Ecto neural progenitor cell (in vitro differentiated cells): ENCODE data around the gene SERAC1.
A peak's percentile ranks its signal among the peaks of the same experiment; 100 is the strongest.
"Not testable (repeated sequence)": the region's sequence is repeated elsewhere in the genome, so short reads cannot be mapped to it uniquely, and the experiment has no call there.

Source experiments
- DNase-seq: peaks from one replicate; pipeline ENCODE4 v3.0.0-alpha.2; 2018; ENCODE audit warnings: low spot score

The SERAC1 gene

DNA sequence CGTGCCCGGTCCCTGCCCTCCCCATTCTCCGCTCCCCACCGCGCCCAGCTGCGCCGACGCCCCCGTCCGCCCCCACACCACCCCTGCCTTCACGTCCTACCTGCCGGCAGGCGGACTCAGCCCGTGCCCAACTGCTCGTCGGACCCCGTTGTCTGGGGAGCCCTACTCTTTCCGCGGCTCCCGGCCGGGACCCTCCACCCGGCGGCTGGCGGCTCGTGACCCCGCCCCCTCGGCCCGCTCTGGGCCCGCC, at the start of gene SERAC1:
TSS of gene SERAC1 (minus strand) at position 223 of the 250 bp plus-strand sequence. CDS start 9,899 bp downstream, outside the sequence.
- no peak for DNase-seq

DNA sequence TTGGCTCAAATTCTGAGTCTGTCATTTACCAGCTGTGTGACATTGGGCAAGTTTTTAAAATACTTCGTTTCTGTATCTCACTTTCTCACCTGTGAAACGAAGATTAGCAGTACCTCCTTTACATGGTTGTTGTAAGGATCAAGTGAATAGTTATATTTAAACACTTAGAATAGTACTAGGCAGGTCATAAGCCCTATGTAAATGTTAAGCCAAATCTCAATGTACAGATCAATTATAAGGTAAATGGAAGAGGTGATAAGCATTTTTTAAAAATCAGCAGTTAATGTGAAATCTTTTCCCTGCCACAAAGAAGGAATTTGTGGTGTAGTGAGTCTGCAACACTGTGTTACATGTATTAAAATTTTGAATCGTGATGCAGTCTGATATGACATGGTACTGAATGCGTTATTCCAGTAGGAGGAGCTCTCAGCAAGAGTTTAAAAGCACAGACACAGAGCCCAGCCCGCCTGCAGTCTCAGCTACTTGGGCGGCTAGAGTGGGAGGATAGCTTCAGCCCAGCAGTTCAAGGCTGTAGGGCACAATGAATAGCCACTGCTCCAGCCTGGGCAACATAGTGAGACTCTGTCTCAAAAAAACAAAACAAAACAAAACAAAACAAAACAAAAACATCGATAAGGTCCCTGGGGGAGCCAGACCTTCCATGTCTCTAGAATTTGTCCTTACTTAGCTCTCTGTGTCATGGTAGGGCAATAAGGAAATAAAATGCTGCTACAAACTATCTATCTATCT, 46.0 kb upstream of the SERAC1 start:
- DNase-seq = peak; percentile 67

DNA sequence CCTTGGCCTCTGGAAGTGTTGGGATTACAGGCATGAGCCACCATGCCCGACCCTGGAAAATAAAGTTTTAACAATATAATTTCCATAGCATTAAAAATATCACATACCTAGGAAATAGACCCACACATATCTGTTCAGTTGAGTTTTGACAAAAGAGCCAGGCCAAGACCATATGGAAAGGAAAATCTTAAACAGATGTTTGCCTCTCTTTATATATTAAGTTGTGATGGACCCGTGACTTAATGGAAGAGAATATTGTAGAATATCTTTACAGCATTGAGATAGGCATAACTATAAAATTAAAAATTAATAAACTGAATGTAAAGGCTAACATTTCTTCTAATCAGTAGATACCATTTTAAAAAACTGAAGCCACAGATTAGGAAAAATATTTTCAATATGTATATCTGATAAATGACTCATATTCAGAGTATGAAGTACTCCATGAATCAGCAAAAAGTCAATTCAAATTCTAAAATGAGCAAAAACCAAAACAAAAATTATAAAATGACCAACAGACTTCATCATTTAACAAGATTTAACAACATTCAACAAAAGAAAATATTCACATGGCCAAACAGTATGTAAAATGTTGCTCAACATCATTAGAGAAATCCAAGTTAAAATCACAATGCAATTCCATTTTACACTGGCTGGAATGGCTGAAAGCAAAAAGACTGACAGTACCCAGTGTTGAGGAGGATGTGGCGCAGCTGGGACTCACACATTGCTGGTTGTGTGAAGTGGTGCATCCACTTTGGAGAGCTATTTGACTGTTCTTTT, 43.4 kb upstream of the SERAC1 start:
- no peak for DNase-seq

DNA sequence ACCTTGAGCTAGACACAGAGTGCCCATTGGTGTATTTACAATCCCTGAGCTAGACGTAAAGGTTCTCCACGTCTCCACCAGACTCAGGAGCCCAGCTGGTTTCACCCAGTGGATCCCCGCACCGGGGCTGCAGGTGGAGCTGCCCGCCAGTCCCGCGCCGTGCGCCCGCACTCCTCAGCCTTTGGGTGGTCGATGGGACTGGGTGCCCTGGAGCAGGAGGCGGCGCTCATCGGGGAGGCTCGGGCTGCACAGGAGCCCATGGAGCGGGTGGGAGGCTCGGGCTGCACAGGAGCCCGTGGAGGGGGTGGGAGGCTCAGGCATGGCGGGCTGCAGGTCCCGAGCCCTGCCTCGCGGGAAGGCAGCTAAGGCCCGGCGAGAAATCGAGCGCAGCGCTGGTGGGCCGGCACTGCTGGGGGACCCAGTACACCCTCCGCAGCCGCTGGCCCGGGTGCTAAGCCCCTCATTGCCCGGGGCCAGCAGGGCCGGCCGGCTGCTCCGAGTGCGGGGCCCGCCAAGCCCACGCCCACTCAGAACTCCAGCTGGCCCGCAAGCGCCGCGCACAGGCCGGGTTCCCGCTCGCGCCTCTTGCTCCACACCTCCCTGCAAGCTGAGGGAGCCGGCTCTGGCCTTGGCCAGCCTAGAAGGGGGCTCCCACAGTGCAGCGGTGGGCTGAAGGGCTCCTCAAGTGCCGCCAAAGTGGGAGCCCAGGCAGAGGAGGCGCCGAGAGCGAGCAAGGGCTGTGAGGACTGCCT, 41.7 kb upstream of the SERAC1 start:
- not testable (repeated sequence) for DNase-seq

DNA sequence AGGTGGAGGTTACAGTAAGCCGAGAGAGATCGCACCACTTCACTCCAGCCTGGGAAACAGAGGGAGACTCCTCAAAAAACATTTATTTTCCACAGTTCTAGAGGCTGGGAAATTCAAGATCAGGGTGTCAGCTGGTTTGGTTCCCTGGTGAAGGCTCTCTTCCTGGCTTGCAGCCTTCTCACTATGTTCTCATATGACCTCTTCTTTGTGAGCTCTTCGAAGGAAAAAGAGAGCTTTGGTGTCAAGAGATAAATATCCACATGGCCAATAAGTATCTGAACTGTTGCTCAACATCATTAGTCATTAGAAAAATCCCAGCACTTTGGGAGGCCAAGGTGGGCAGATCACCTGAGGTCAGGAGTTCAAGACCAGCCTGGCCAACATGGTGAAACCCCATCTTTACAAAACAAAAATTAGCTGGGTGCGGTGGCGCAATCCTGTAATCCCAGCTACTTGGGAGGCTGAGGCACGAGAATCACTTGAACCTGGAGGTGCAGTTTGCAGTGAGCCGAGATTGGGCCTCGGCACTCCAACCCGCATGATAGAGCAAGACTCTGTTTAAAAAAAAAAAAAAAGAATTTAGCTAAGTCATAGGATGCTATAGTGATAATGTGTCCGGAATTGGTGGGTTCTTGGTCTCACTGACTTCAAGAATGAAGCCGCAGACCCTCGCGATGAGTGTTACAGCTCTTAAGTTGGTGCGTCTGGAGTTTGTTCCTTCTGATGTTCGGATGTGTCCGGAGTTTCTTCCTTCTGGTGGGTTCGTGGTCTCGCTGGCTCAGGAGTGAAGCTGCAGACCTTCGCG, 40.4 kb upstream of the SERAC1 start:
- not testable (repeated sequence) for DNase-seq

DNA sequence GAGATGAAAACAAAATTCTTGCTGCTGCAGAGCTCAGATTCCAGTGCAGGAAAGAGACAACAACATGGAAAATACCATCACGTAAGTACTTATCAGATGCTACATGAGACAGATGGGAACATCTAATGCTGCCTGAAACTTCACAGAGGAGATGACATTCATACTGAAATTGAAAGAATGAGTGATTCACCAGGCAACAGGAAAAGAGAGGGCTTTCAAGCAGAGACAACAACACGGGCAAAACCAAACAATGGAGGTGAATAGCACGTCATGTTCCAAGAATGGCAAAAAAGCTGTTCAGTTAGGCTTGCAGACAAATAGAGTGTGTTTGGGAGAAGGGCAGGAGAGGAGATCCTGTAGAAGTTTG, 39.3 kb upstream of the SERAC1 start:
- no peak for DNase-seq

DNA sequence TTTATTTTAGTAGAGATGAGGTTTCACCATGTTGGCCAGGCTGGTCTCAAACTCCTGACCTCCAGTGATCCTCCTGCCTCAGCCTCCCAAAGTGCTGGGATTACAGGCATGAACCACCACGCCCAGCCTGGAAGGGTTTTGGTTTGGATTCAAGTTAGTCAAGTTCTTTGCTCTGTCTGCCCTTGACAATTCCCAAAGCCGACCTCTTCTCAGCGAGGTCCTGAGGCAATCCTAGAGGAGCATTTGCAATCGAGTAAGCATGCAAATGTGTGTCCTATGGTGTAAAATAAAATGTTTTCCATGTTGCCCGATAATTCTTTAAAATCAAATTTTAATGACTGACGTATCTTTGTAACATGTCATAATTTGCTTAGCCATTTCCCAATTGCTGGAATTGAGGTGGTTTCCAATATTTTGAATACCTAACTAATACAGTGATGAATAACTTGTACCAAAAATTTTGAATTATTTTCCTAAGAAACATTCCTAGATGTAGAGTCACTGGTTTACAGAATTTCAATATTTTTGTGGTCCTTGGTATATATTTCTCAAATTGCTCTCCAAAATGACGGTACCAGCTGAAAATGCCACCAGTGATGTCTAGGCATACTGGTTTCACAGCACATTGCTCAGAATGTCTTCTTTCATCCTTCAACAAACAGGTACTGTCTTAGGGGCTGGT, 38.8 kb upstream of the SERAC1 start:
- DNase-seq = no peak

DNA sequence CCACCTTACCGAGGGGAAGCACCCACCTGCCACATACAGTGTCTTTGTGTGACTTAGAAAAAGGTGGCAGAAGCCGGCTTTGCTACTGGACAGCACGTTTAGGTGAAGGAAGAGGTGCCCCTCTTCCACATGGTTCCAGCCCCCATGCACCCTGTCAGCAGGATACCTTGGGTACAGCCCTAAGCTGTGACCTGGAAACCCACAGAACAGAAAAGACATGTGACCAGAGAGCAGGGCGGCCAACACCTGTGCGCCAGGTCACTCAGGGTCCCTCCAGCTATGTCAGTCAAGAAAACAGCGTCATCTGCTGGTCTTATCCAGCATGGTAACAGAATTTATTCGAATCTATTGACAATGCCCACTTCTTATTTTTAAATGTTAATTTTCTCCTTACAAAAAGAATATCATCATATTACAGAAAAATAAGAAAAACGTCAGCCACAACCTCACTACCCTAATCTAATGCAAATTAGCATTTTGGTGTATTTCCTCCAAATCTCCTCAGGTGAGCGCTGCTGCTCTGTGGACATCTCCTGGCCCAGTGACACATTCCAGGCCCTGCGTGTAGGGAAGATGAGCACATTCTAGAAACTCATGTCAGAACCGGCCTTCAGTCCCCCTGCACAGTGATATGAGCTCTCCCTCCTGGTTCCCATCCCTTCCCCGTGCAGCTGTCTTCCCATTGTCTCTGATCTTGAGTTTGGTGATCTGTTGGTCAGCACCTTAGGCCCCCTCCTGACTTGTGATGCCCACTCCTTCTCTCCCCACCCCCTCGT, 37.3 kb upstream of the SERAC1 start:
- DNase-seq = no peak

DNA sequence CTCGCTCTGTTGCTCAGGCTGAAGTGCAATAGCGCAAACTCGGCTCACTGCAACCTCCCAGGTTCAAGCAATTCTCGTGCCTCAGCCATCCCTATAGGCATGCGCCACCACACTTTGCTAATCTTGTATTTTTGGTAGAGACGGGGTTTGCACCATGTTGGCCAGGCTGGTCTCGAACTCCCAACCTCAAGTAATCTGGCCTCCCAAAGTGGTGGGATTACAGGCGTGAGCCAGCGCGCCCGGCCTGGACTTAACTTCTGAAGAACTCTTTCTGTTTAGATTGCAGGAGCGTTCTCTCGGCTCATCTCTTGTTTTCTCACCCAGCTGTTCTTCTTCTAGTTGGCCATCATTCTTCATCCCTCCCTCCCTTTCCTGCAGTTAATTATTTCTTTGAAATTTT, 30.4 kb upstream of the SERAC1 start:
- DNase-seq = no peak

DNA sequence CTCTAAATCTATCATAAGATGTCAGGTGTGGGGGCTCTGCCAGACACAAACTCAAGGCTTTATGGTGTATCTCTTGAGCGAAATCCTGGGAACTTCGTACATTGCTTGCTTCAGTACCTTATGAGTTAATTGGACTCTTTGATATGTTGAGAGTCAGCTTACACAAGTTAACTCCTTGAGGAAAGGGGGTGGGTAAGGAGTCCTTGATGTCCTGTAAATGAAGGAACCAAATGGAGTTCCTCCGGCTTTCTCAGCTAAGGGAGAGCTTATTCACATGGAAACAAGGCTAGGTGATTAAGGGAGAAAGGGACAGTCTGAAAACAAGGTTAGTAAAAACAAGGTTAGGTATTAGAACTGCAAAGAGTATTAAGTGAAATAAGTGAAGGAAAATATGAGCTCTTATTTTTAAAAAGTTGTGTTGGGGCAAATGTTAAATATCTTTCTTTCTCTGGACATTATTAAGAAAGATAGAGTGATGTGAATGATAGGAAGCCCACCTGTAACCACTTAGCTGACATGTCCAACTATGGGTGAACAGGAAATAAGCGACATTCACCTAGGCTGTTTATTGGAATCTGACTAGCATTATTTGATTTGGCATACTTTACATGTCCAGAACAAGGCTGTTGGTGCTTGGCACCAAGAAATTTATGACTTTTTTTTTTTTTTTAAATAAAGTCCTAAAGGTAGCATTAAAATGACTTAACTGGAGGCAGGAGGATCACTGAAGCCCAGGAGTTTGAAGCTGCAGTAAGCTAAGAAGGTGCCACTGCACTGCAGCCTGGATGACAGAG, 26.6 kb upstream of the SERAC1 start:
- no peak for DNase-seq

DNA sequence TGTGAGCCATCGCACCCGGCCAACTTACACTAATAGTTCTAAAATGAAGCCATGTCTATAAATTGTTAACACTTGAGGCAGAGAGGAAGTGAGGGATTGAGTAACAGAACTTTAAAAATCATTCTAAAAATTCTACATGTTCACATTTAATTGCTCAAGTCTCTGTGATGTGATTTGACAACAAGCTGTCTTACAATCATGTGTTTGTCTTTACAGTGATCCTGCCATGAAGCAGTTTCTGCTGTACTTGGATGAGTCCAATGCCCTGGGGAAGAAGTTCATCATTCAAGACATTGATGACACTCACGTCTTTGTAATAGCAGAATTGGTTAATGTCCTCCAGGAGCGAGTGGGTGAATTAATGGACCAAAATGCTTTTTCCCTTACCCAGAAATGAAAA, 23.7 kb upstream of the SERAC1 start:
- no peak for DNase-seq

DNA sequence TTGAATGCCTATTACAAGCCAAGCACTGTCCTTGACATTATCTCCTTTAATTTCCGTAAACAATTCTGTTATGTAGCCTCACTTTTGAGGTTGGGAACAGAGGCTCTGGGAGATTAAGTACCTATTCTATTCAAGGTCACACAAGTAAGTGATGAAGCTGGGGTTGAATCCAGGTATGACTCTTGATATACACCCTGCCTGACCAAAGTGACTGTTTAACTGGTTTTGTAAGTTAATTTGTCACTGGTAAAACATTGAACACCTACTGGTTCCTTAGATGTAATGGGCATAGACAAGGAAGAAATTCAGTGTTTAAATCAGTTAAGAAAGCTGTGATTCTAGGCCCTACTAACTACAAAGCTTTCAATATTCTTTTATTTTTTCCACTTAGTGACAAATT, 23.0 kb upstream of the SERAC1 start:
- no peak for DNase-seq

DNA sequence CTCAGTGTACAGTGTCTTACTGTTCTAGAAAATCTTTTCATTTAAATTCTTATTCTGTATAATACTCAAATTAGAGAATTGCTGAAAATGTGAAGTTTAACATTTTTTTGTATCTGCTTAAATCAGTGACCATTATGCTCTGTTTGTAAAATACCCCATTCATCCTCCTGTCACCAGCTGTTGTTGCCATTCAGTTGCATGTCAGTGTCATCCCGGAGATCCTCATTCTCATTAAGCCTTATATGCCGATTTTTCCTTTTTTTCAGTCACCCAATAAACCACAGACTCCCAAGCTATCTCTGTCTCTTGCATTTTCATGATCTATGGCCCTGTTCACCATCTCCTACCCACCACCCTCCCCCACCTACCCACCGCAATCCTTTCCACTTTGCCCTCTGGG, 20.5 kb upstream of the SERAC1 start:
- no peak for DNase-seq

DNA sequence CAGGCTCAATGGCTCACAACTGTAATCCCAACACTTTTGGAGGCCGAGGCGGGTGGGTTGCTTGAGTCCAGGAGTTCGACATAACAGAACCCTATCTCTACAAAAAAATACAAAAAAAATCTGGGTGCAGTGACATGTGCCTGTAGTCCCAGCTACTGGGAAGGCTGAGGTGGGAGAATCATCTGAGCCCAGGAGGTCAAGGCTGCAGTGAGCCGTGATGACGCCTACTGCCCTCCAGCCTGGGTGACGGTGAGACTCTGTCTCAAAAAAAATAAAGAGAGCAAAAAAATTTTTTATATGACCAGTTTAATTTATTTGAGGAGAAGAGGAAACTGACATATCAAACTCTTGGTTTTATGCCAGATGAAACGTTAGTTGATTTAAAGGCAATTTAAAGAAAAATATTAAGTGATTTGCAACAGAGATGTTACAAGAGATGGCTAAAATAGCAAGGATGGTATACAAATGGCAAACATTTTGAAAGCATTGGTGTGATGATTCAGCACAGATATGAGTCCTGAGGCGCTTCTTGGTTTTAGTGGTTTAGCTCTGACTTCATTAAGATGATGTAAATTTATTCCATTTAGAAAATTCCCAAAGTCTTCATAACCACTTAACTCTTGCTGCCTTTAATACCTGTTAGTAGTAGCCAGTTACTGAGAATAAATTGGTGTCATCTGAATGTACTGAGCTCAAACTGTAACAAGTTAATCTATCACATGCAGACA, 17.8 kb upstream of the SERAC1 start:
- no peak for DNase-seq

DNA sequence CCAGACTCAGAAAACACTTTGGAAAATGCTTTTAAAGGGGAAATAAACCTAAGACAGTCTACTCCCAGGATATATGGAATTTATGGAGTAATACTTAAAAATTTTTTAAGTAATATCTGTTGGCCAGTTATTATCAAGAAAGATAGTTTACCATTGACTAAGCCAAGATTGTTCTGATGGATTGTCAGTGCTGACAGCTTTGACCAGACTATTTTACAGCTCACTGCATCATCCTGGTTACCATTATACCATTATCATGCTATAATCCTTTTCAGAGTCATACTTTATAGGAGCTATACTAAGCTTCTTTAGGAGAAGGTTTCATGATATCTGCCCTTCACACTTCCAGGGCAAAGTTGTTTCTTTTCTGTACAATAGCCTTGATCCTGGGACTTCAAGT, 16.5 kb upstream of the SERAC1 start:
- no peak for DNase-seq

DNA sequence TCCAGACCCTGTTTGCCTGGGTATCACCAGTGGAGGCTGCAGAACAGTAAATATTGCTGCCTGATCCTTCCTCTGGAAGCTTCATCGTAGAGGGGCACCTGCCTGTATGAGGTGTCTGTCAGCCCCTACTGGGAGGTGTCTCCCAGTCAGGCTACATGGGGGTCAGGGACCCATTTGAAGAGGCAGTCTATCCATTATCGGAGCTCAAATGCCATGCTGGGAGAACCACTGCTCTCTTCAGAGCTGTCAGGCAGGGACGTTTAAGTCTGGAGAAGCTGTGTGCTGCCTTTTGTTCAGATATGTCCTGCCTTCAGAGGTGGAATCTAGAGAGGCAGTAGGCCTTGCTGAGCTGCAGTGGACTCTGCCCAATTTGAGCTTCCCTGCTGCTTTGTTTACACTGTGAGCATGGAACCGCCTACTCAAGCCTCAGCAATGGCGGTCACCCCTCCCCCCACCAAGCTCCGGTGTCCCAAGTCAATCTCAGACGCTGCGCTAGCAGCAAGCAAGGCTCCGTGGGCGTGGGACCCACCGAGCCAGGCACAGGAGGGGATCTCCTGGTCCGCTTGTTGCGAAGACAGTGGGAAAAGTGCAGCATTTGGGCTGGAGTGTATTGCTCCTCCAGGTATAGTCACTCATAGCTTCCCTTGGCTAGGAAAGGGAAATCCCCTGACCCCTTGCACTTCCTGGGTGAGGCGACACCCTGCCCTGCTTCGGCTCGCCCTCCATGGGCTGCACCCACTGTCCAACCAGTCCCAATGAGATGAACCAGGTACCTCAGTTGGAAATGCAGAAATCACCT, 15.3 kb upstream of the SERAC1 start:
- peak; percentile 56 for DNase-seq

DNA sequence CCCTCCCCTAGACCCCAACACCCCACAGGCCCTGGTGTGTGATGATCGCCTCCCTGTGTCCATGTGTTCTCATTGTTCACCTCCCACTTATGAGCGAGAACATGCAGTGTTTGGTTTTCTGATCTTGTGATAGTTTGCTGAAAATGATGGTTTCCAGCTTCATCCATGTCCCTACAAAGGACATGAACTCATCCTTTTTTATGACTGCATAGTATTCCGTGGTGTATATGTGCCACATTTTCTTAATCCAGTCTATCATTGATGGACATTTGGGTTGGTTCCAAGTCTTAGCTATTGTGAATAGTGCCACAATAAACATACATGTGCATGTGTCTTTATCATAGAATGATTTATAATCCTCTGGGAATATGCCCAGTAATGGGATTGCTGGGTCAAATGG, 9.7 kb upstream of the SERAC1 start:
- DNase-seq = not testable (repeated sequence)

DNA sequence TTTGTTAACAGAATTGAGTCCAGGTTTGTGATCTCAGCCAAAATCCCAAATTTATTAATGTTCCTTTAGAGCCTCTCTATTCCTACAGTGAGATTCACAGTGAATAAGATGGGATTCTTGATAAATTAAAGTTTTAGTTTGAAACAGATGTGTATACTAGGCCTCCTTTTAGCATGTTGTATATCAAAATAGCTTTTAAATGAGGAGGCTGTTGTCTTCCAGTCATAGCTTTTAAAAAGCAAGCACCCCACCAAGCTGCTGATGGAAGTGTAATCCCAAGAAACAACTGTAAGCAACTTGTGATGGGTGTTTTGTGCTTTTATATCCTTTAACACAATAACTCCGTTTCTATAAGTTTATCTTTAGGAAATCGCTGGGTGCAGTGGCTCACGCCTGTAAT, 7.0 kb upstream of the SERAC1 start:
- no peak for DNase-seq

DNA sequence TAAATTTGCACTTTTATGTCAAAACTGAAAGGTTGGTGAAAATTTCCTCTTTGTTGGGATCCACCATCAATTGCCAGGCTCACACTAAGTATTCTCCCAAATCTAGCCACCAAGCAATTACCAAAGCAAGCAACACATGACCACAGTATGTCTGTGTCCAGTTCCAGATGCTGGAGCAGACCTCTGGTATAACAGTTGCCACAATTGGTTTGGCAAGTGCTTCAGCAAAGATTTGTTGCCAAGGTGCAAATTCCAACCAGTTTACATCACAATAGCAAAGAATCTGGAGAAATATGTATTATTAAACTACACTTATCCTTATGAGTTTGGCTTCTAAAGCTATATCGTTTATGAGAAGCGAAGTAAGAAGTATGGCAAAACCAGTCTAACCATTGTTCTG, 6.5 kb upstream of the SERAC1 start:
- no peak for DNase-seq
